Mucosa of rectum (tissue), 2 donors: ENCODE measurements around the gene GREM2.

Experiments
- H3K27ac ChIP-seq, 2 donors: one replicate each; pipeline ENCODE4 v1.7.0; 2013; ENCODE audit warnings: inconsistent platforms in 2 of 2, low read depth in 2 of 2, low read length in 2 of 2
- H3K27me3 ChIP-seq, 2 donors: one replicate each; pipeline ENCODE4 v1.7.0; 2013; ENCODE audit warnings: low read length in 2 of 2; ENCODE audit not compliant: control insufficient read depth in 2 of 2, insufficient read depth in 2 of 2
- H3K36me3 ChIP-seq, 2 donors: one replicate each; pipeline ENCODE4 v1.7.0; 2013; ENCODE audit warnings: low read length in 2 of 2; ENCODE audit not compliant: control insufficient read depth in 2 of 2, insufficient read depth in 2 of 2
- H3K4me1 ChIP-seq, 2 donors: one replicate each; pipeline ENCODE4 v1.7.0; 2013; ENCODE audit warnings: low read length in 2 of 2, mild to moderate bottlenecking in 1 of 2; ENCODE audit not compliant: control insufficient read depth in 2 of 2, insufficient read depth in 2 of 2
- H3K4me3 ChIP-seq, 2 donors: one replicate each; pipeline ENCODE4 v1.7.0; 2013; ENCODE audit warnings: low read length in 2 of 2
- H3K9ac ChIP-seq, 2 donors: one replicate each; pipeline ENCODE4 v1.7.0; 2013; ENCODE audit warnings: low read length in 2 of 2, low read depth in 1 of 2, mild to moderate bottlenecking in 1 of 2
- H3K9me3 ChIP-seq, 2 donors: one replicate each; pipeline ENCODE4 v1.7.0; 2013; ENCODE audit warnings: low read length in 2 of 2; ENCODE audit not compliant: control insufficient read depth in 2 of 2
- donor health status: healthy.
- donor health status: Normal muscosa, but diverticular disease.

GREM2 gene

GRCh38 chr1:240635466-240636256 lies 23.7 kb upstream of the GREM2 start:
- Histone ChIP-seq H3K27ac (no peak overlapping the region), H3K36me3 (no peaks in the 10 kb centered on the region), H3K9me3 (no peaks in the 10 kb centered on the region), H3K4me3 (no peak overlapping the region), H3K9ac (no peak overlapping the region), H3K27me3 (no peaks in the 10 kb centered on the region), H3K4me1 (no peaks in the 10 kb centered on the region)

- H3K4me1 ChIP-seq = no peaks in the 10 kb centered on the region
- H3K36me3 ChIP-seq = no peaks in the 10 kb centered on the region
- no peaks in the 10 kb centered on the region for H3K27me3 ChIP-seq
- no peak overlapping the region for H3K4me3 ChIP-seq
- no peaks in the 10 kb centered on the region for H3K9me3 ChIP-seq
- H3K9ac ChIP-seq = no peak overlapping the region
- no peak overlapping the region for H3K27ac ChIP-seq
Measured at GRCh38 chr1:240630409-240630808, 18.5 kb upstream of the GREM2 start.

GRCh38 chr1:240621249-240621648 lies 9.3 kb upstream of the GREM2 start:
- Histone ChIP-seq H3K27me3 (no peaks in the 10 kb centered on the region), H3K4me1 (no peaks in the 10 kb centered on the region), H3K4me3 (no peak overlapping the region), H3K9ac (no peak overlapping the region), H3K27ac (no peak overlapping the region), H3K9me3 (no peaks in the 10 kb centered on the region), H3K36me3 (no peaks in the 10 kb centered on the region)

- Histone ChIP-seq H3K27me3 (no peaks in the 10 kb centered on the region), H3K36me3 (no peaks in the 10 kb centered on the region), H3K4me3 (no peak overlapping the region), H3K9ac (no peak overlapping the region), H3K9me3 (no peaks in the 10 kb centered on the region), H3K4me1 (no peaks in the 10 kb centered on the region), H3K27ac (no peak overlapping the region)
Measured at GRCh38 chr1:240619906-240620621, 8.1 kb upstream of the GREM2 start.

- Histone ChIP-seq H3K27me3 (no peaks in the 10 kb centered on the region), H3K36me3 (no peaks in the 10 kb centered on the region), H3K4me3 (no peak overlapping the region), H3K27ac (no peak overlapping the region), H3K4me1 (no peaks in the 10 kb centered on the region), H3K9me3 (no peaks in the 10 kb centered on the region), H3K9ac (no peak overlapping the region)
Measured at GRCh38 chr1:240619357-240619756, 7.4 kb upstream of the GREM2 start.

- Histone ChIP-seq H3K4me1 (no peaks in the 10 kb centered on the region), H3K9me3 (no peaks in the 10 kb centered on the region), H3K27ac (no peak overlapping the region), H3K4me3 (no peak overlapping the region), H3K36me3 (no peaks in the 10 kb centered on the region), H3K27me3 (no peaks in the 10 kb centered on the region), H3K9ac (no peak overlapping the region)
Measured at GRCh38 chr1:240618946-240619345, 7.0 kb upstream of the GREM2 start.

- Histone ChIP-seq H3K27ac (no peak overlapping the region), H3K4me3 (no peak overlapping the region), H3K36me3 (no peaks in the 10 kb centered on the region), H3K9me3 (no peaks in the 10 kb centered on the region), H3K9ac (no peak overlapping the region), H3K4me1 (no peaks in the 10 kb centered on the region), H3K27me3 (no peaks in the 10 kb centered on the region)
Measured at GRCh38 chr1:240616018-240616417, 4.1 kb upstream of the GREM2 start.

GRCh38 chr1:240613356-240614142 lies 1.6 kb upstream of the GREM2 start:
- Histone ChIP-seq H3K4me1 (no peaks in the 10 kb centered on the region), H3K9ac (no peak overlapping the region), H3K27me3 (peaks cover 2 to 4% of the 10 kb centered on the region in 2 donors), H3K36me3 (no peaks in the 10 kb centered on the region), H3K9me3 (no peaks in the 10 kb centered on the region), H3K27ac (no peak overlapping the region), H3K4me3 (no peak overlapping the region)

GRCh38 chr1:240612811-240613210 lies 856 bp upstream of the GREM2 start:
- no peak overlapping the region for H3K27ac ChIP-seq
- H3K36me3 ChIP-seq = no peaks in the 10 kb centered on the region
- no peak overlapping the region for H3K9ac ChIP-seq
- H3K4me1 ChIP-seq = no peaks in the 10 kb centered on the region
- peaks cover 2 to 4% of the 10 kb centered on the region in 2 donors for H3K27me3 ChIP-seq
- no peak overlapping the region for H3K4me3 ChIP-seq
- H3K9me3 ChIP-seq = no peaks in the 10 kb centered on the region

- H3K27ac ChIP-seq = peak overlapping the region in 1 of 2 donors; percentile 30
Measured at GRCh38 chr1:240611228-240611618, 732 bp downstream of the GREM2 start.

More at GRCh38 chr1:240611228-240611618, 732 bp downstream of the GREM2 start:
- Histone ChIP-seq H3K27me3 (peaks cover 2 to 4% of the 10 kb centered on the region in 2 donors), H3K4me3 (peak overlapping the region; percentile 83 to 94), H3K9me3 (no peaks in the 10 kb centered on the region), H3K9ac (peak overlapping the region; percentile 73 to 83), H3K4me1 (no peaks in the 10 kb centered on the region), H3K36me3 (no peaks in the 10 kb centered on the region)
